ENCODE results near the gene FAH. TPM values are rescaled to one million over a fixed set of nuclear protein-coding genes. Genes with fewer than 3 reads are reported as not detected.
"Not testable (repeated sequence)": the region's sequence is repeated elsewhere in the genome, so short reads cannot be mapped to it uniquely, and the experiment has no call there.

Gene FAH
- total RNA-seq, 2 experiments from 2014 or later = 58.9 to 61.0 TPM

GRCh38 chr15:80152180-80152895 is 461 bp upstream of the FAH start:
- intact Hi-C loops (cut with micrococcal nuclease) = no loop called here
- Mint-ChIP-seq H3K4me3 (peak overlapping the region; percentile 90), H3K36me3 (ENCODE audit: low read depth) (peaks cover 5% of the 10 kb centered on the region), H3K27ac (peak overlapping the region; percentile 82), H3K27me3 (no peaks in the 10 kb centered on the region), H3K9me3 (no peaks in the 10 kb centered on the region), H3K4me1 (ENCODE audit: low read depth) (peaks cover 31% of the 10 kb centered on the region)
- TF ChIP-seq, protein P1, sequence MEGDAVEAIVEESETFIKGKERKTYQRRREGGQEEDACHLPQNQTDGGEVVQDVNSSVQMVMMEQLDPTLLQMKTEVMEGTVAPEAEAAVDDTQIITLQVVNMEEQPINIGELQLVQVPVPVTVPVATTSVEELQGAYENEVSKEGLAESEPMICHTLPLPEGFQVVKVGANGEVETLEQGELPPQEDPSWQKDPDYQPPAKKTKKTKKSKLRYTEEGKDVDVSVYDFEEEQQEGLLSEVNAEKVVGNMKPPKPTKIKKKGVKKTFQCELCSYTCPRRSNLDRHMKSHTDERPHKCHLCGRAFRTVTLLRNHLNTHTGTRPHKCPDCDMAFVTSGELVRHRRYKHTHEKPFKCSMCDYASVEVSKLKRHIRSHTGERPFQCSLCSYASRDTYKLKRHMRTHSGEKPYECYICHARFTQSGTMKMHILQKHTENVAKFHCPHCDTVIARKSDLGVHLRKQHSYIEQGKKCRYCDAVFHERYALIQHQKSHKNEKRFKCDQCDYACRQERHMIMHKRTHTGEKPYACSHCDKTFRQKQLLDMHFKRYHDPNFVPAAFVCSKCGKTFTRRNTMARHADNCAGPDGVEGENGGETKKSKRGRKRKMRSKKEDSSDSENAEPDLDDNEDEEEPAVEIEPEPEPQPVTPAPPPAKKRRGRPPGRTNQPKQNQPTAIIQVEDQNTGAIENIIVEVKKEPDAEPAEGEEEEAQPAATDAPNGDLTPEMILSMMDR (IDR thresholded peaks at IDR 0.05) = no peak
- POLR2A ChIA-PET = interaction anchor here (0.6 to 1.2 kb wide), 3 partner anchors 12 to 181 kb away, joined by 3 to 5 read pairs (median 3); partner anchors contain the start of gene BCL2A1
- DNase-seq (peak; percentile 97), ATAC-seq (peak; percentile 84)
- CTCF ChIA-PET = interaction anchor here (1.0 kb wide), 2 partner anchors 9 to 229 kb away, joined by 3 read pairs; no protein-coding TSS in a partner anchor

GRCh38 chr15:80153900-80154299 is 1.1 kb downstream of the FAH start:
- no peak for ATAC-seq
- H3K27me3 Mint-ChIP-seq = no peaks in the 10 kb centered on the region
- DNase-seq = no peak
- ChIA-PET CTCF (interaction anchor here (1.4 kb wide), 1 partner anchor 93 kb away, joined by 3 read pairs; no protein-coding TSS in a partner anchor), POLR2A (interaction anchor here (1.0 to 1.2 kb wide), 4 partner anchors 22 to 183 kb away, joined by 3 to 5 read pairs (median 4); partner anchors contain the start of gene BCL2A1)
- H3K4me3 Mint-ChIP-seq = peak overlapping the region; percentile 90
- H3K36me3 Mint-ChIP-seq (ENCODE audit: low read depth) = peaks cover 5% of the 10 kb centered on the region
- intact Hi-C loops (cut with micrococcal nuclease) = no loop called here
- peaks cover 31% of the 10 kb centered on the region for H3K4me1 Mint-ChIP-seq (ENCODE audit: low read depth)
- TF ChIP-seq, protein P1 (IDR thresholded peaks at IDR 0.05) = no peak
- no peaks in the 10 kb centered on the region for H3K9me3 Mint-ChIP-seq
- H3K27ac Mint-ChIP-seq = peak overlapping the region; percentile 93

DNA sequence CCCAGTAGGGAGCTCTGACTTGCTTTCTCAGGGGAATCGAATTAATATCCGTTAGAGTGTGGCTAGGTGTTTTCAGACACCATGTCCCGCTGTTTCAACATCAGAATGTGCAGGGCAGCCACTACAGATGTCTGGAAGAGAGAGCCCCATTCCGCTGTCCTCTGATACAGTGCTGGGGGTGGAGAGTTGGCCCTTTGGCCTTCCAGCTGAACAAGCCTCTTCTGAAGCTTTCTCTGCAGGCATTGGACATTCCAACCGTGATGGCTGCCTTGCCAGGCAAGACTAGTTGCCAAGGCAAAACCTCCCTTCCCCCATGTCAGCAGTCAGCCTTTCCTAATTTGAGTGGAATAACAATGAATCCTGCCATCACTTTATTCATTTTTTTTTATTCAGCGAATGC is 1.5 kb downstream of the FAH start:
- Mint-ChIP-seq H3K27me3 (no peaks in the 10 kb centered on the region), H3K4me3 (peak overlapping the region; percentile 90), H3K36me3 (ENCODE audit: low read depth) (peaks cover 7% of the 10 kb centered on the region), H3K27ac (no peak overlapping the region), H3K4me1 (ENCODE audit: low read depth) (peaks cover 31% of the 10 kb centered on the region), H3K9me3 (no peaks in the 10 kb centered on the region)
- ATAC-seq (no peak), DNase-seq (no peak)
- intact Hi-C loops (cut with micrococcal nuclease) = no loop called here
- TF ChIP-seq, protein P1 (IDR thresholded peaks at IDR 0.05) = no peak
- POLR2A ChIA-PET = interaction anchor here (1.2 kb wide), 1 partner anchor 27 kb away, joined by 3 read pairs; no protein-coding TSS in a partner anchor
- CTCF ChIA-PET = interaction anchor here (1.4 kb wide), 1 partner anchor 93 kb away, joined by 3 read pairs; no protein-coding TSS in a partner anchor

DNA sequence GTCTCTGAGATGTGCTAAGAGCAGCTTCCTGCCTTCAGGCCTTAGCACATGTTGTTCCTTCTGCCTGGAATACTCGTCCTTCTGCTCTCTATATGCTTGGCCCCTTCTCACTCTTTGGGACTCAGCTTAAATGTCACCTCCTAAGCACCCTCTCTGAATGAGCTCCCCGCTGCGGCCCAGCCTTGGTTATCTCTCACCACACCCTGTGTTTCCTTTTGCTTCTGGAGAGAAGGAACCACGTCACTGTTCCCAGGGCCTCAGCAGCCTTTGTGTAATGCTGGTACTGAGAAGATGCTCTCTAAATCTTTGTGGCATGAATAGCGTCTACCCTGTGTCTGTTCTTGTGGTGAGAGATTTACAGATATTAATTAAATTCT is 2.2 kb downstream of the FAH start:
- Mint-ChIP-seq H3K9me3 (no peaks in the 10 kb centered on the region), H3K27ac (no peak overlapping the region), H3K27me3 (no peaks in the 10 kb centered on the region), H3K36me3 (ENCODE audit: low read depth) (peaks cover 13% of the 10 kb centered on the region), H3K4me1 (ENCODE audit: low read depth) (peaks cover 36% of the 10 kb centered on the region), H3K4me3 (peak overlapping the region; percentile 20)
- ChIA-PET POLR2A (no interaction called here), CTCF (no interaction called here)
- intact Hi-C loops (cut with micrococcal nuclease) = no loop called here
- TF ChIP-seq, protein P1 (IDR thresholded peaks at IDR 0.05) = no peak
- DNase-seq (no peak), ATAC-seq (no peak)

DNA sequence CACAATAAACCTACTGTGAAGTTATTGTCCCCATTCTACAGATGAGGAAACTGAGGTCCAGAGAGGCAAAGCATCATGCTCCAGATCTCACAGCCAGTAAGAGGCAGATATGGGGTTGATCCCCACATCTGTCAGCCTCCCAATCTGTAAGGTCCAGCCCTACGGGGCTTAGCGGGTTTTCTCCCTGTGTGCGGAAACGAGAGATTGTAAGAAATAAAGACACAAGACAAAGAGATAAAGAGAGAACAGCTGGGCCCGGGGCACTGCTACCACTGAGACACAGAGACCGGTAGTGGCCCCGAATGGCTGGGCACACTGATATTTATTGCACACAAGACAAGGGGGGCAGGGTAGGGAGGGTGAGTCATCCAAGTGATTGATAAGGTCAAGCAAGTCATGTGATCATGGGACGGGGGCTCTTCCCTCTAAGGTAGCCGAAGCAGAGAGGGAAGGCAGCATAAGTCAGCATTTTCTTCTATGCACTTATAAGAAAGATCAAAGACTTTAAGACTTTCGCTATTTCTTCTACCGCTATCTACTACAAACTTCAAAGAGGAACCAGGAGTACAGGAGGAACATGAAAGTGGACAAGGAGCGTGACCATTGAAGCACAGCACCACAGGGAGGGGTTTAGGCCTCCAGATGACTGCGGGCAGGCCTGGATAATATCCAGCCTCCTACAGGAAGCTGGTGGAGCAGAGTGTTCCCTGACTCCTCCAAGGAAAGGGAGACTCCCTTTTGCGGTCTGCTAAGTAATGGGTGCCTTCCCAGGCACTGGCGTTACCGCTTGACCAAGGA is 2.8 kb downstream of the FAH start:
- H3K27ac Mint-ChIP-seq; H3K9me3 Mint-ChIP-seq; H3K4me3 Mint-ChIP-seq; POLR2A ChIA-PET; ATAC-seq; H3K27me3 Mint-ChIP-seq; CTCF ChIA-PET; intact Hi-C loops (cut with micrococcal nuclease): not testable (repeated sequence)
- DNase-seq = peak; percentile 27
- H3K36me3 Mint-ChIP-seq (ENCODE audit: low read depth) = peaks cover 19% of the 10 kb centered on the region
- peaks cover 42% of the 10 kb centered on the region for H3K4me1 Mint-ChIP-seq (ENCODE audit: low read depth)
